Sigmoid colon (tissue), 3 donors: ENCODE measurements around the gene CDH23.

ENCODE experiments used
- POLR2A ChIP-seq, 2 donors: fragments of 450-650 bp; IDR thresholded peaks; one replicate each; pipeline ENCODE4 v1.6.1; 2016; ENCODE audit warnings: antibody characterized with exemption in 2 of 2, mild to moderate bottlenecking in 2 of 2, moderate library complexity in 2 of 2
- TF ChIP-seq, protein P1 (sequence below), 4 experiments: fragments of 450-650 bp in 3 of 4; fragments of 200-600 bp in 1 of 4; IDR thresholded peaks; one replicate each; pipeline ENCODE4 v1.5.1; 2016 to 2019; ENCODE audit warnings: antibody characterized with exemption in 4 of 4, mild to moderate bottlenecking in 3 of 4, moderate library complexity in 2 of 4

- TF ChIP-seq, protein P1, sequence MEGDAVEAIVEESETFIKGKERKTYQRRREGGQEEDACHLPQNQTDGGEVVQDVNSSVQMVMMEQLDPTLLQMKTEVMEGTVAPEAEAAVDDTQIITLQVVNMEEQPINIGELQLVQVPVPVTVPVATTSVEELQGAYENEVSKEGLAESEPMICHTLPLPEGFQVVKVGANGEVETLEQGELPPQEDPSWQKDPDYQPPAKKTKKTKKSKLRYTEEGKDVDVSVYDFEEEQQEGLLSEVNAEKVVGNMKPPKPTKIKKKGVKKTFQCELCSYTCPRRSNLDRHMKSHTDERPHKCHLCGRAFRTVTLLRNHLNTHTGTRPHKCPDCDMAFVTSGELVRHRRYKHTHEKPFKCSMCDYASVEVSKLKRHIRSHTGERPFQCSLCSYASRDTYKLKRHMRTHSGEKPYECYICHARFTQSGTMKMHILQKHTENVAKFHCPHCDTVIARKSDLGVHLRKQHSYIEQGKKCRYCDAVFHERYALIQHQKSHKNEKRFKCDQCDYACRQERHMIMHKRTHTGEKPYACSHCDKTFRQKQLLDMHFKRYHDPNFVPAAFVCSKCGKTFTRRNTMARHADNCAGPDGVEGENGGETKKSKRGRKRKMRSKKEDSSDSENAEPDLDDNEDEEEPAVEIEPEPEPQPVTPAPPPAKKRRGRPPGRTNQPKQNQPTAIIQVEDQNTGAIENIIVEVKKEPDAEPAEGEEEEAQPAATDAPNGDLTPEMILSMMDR (IDR thresholded peaks at IDR 0.05), result no peak
- no peak for TF ChIP-seq POLR2A (IDR thresholded peaks at IDR 0.05)
Observed at GRCh38 chr10:71651928-71652327, 255.2 kb downstream of the CDH23 start.
